GM19099 (cell line): Measurements from ENCODE around the gene MCUB.

Source experiments
- POLR2A ChIP-seq: IDR thresholded peaks from 3 replicates; pipeline ENCODE4 v1.6.1; 2011; ENCODE audit warnings: low read depth; ENCODE audit not compliant: insufficient read length; ENCODE audit errors: extremely low read depth

MCUB gene

DNA sequence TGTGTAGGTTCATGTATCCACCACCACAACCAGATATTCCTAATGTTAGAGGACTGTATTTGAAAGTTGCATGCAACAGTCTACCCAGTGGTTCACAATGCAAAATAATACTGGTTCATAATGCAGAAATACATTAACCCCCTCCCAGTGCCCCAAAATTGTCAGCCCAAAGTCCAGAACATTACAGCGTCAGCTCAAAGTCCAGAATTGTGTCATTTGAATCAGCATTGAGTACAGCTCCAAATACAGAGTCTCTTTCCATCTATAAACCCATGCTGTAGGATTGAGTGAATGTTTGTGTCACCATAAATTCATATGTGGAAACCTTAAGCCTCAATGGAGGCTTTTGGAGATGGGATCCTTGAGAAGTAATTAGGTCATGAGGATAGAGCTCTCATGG is 54.0 kb downstream of the MCUB start:
- TF ChIP-seq POLR2A = no peak

DNA sequence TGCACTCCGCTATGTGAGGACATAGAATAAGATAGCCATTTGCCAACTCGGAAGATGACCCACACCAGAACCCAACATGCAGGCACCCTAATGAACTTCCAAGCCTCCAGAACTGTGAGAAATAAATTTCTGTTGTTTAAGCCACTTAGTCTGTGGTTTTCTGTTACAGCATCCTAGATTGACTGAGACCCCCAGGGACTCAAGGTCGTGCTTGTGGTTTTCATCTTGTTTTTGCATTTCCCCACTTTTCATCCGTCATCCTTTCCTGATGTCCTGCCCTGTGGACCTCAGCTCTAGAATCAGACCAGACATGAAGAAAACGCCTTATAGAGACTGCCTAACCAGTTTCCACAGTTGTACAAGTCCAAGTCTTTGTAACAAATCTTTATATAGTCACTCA is 54.4 kb downstream of the MCUB start:
- TF ChIP-seq POLR2A = no peak

DNA sequence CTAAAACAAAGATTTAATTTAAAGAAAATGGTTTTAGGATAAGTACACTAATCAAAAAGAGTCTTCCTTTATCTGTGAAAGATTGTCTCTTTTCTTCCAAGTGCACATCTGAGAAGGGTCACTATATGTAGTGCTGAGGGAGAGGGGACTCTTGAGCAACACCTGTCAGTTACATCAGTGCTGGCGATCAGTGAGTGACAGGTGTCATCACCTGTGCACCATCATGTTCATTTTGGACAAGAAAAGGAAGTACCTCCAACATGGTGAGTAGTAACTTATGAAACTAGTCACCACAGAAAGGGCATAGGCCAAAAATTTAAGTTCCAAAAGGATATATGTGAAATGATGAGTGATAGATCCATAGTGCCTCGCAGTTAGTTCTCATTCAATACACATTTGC is 55.7 kb downstream of the MCUB start:
- TF ChIP-seq POLR2A = no peak

DNA sequence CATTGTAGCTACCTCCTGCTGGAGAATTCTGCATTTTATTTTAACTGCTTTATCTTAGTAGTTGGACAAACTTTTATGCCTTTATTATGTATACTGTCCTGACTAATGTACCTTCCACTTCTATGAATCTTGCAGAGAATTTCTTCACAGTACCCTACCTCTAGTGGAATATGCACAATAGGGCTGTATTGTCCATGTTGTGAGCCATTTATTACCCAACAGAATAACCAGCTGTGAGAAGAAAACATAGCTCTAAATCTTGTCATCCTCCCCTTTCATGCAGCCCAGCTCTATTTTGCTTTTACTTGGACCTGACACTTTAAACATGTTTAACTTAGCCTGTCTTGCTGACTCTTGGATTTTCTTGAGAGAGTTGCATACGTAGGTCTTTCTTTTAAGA is 56.2 kb downstream of the MCUB start:
- no peak for TF ChIP-seq POLR2A

DNA sequence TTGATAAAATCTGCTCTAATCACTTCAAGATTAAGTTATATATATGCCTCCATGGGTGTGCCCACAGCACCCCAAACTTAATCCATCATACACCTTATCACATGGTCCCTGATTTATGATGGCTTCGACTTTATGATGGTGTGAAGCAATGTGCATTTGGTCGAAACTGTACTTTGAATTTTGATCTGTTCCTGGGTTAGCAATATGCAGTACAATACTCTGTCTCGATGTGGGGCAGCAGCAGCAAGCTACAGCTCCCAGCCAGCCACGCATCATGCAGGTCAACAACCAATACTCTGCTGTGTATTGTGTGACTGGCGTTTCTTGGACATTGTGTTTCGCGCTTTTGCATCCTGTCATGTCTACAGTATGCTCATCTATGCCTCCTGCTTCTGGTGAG is 62.6 kb downstream of the MCUB start:
- no peak for TF ChIP-seq POLR2A

DNA sequence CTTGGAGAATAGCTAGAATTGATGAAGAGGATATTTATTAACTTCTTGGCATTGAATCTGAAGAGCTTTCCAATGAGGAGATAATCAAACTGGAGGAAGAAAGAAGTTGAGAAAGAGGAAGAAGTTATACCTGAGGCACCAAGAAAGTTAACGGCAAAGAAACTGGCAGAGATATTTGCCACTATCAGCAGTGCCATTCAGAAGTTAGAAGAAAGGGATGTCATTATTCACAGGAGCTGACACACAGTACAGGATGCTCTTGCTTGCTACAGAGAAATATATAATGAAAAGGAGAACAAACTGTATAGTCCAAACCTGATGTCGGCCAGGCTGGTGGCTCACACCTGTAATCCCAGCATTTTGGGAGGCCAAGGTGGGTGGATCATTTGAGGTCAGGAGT is 64.5 kb downstream of the MCUB start:
- no peak for TF ChIP-seq POLR2A

DNA sequence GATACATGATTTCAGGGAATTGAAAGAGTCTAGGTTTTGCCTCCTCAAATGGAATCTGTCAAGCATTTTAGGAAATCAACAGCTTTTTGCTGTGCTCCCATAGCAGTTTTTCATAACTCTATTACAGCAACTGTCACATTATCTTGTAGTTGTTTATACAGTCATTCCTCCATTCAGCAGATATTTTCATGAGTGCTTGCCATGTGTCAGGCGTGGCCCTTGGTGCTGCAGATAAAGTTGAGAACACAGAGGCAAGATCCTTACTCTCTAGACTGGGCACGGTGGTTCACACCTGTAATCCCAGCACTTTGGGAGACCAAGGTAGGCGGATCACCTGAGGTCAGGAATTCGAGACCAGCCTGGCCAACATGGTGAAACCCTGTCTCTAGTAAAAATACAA is 67.3 kb downstream of the MCUB start:
- no peak for TF ChIP-seq POLR2A

DNA sequence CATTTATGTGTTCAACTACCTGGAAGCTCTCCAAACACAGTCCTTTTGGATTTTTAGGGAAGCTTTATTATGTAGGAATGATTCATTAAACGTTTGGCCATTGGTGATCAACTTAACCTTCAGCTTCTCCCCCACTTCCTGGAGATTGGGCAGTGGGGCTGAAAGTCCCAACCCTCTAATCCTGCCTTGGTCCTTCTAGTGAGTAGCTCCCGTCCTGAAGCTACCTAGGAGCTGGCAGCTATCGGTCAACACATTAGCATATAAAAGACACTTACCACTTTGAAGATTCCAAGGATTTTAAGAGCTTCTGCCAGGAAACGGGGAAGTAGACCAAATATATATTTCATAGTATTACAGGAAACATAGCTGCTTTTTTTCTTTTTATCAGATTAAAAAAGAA is 69.7 kb downstream of the MCUB start:
- TF ChIP-seq POLR2A = no peak

DNA sequence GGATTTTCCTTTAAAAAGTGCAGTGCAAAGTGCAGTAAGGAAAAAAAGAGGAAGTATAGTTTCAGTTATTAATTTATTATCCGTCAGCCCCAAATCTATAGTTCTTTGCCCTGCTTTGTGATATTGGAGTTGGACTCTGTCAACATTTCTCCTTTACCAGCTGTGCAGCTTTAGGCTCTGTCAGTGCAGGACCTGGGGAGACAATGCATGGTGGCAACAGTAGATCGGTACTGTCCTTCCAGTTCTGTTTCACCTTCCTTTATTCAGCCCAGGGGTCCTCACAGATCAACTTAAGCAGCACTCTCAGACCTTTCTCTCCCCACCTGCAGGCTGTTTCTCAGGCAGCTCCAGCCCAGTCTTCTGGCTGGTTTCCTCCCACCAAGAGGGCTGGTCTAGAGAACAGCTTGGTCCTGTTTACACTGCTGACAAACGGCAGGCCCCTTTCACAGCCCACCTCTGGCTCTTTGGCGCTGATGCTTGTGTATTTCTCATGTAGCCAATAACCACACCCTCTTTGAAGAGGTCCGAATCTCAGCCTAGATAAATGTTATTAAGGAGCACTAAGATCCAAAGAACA is 71.6 kb downstream of the MCUB start:
- no peak for TF ChIP-seq POLR2A

DNA sequence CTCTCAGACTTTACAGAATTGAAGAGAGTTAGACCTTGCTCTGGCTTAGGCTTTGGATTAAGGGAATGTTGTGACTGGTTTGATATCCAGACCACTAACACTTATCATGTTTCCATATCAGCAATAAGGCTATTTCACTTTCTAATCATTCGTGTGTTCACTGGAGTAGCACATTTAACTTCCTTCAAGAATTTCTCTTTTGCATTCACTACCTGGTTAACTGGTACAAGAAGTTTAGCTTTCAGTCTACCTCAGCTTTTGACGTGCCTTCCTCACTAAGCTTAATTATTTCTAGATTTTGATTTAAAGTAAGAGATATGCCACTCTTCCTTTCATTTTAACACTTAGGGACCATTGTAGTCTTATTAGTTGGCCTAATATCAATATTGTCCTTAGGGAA is 80.6 kb downstream of the MCUB start:
- no peak for TF ChIP-seq POLR2A

DNA sequence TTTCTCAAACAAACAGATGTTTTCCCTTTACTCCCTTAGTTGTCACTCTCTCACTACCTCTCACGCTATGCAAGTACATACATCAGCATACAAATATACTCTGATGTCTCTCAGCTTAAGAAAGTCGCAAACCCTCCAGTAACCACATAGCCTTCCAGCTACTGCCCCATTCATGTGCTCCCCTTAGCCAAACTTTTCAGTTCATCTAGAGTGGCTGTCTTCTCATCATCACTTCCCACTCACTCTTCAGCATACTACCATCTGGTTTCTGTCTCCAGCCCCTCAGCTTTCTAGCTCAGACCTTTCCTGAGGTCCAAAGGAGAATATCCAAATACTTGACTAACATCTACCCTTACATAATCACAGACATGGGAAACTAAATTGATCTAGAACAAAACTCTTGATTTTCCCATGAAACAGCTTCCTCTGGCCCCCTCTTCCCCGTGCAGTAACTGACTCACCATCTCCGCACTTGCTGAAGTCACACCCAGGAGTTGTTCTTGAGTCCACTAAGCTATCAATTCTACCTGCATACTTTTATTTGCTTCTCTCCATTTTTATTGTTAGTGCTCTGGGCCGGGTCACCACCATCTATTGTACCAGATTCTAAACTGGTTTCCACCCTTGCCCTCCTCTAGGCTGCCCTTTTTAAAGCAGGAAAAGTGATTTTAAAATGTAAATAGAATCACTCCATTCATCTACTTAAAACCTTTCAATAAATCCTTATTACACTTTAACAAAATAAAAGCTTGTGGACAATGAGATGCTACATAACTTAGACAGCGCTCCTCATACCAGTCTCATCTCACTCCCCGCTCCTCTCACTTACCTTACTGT is 86.0 kb downstream of the MCUB start:
- no peak for TF ChIP-seq POLR2A

DNA sequence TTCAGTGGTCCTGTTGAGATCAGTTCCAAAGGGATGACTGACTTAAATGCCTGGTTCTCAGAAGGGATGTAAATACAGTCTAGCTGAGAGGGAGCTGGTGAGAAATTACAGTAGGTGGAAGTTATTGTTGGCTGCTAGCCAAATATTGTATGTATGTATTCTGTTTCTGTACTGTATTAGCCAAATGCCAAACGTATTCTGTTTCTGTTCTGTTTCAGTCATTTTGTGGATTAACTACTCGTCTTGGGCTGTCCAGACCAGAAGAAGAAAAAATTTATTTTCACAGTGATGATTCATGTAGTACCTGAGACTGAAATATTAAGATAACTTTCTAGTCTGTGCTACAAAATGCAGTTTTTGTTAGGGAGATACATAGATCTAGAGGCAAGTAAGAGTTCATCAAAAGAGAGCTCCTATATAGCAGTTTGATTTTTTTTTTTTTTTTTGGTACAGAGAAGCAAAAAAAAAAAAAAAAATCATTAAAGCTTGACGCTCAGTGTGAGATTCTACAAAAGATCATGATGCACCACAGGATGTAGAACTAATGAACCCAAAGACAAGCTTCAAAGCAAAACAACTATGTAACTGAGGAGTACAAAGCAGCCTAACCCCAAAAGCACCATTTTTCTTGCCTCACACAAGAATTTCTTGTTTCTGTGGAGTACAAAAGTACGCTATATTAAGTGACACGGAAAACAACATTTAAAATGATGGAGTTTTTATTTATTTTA is 88.4 kb downstream of the MCUB start:
- TF ChIP-seq POLR2A = no peak

DNA sequence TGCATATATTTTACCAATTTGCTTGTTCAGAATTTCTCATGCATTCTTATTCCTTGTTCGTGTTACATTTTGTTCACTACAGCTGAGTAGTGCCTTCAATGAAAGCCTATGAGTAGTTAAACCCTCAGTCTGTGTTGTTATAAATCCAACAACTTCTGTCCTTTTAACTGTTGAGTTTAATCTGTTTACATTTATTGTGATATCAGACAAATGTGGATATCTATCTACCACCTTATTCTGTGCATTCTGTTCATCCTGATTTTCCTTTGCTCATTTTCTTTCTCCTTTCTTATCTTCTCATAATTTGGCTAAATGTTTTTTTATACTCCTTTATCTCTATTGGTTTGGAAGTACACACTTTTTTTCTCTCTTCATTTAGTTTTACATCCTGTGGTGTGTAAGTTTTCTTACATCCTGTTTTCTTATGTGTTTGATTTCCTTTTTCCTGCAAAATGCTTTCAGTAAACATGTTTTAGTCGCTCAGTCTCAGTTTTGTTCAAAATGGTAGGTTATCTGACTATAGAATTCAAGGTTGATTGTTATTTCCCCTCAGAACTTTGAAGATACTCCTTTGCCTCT is 89.0 kb downstream of the MCUB start:
- TF ChIP-seq POLR2A = no peak

DNA sequence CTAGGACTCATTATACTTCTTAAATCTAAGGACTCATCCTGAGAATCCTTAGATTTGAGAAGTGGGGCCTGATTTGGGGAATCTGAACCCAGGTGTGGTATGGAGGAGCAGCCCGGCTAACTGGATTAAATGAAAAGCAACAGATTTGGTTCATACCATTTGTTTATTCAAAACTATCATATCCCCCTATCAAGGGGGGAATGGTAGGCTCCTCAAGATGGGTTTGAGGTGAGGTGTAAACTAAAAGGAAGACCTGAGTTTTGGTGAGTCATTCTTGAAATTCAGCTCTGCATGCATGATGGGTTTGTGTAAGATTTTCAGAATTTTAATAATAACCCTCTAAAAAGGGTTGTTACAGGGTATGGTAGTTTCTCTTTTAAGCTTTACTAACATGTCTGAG is 89.8 kb downstream of the MCUB start:
- no peak for TF ChIP-seq POLR2A

DNA sequence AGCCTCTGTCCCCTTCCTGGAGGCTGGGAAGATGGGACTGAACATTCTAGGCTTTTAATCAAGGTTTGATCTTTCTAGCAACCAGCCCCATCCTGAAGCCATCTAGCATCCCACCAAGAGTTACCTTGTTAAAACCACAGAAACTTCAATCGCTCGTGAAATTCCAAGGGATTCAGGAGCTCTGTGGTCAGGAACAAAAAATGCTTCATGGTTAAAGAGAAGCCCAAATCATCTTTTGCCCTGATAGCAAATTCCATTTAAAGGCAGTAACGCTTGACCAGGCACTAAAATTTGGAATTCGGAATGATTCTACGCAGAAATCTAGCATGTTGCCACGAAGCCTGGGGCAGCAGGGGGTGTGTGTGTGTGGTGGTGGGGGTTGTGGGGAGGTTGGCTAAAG is 95.3 kb downstream of the MCUB start:
- TF ChIP-seq POLR2A = no peak
